Neural progenitor cell (in vitro differentiated cells): ENCODE results near the gene MYO9B.

Source experiments
- EZH2 ChIP-seq: fragments of 200-600 bp; sonication (generic); IDR thresholded peaks from 2 replicates; pipeline ENCODE4 v1.6.1; 2017; ENCODE audit warnings: antibody characterized with exemption, mild to moderate bottlenecking, moderate library complexity
- TF ChIP-seq, protein P1 (sequence below): fragments of 200-600 bp; sonication (generic); IDR thresholded peaks from 2 replicates; pipeline ENCODE4 v1.5.1; 2017; ENCODE audit warnings: antibody characterized with exemption, mild to moderate bottlenecking

DNA sequence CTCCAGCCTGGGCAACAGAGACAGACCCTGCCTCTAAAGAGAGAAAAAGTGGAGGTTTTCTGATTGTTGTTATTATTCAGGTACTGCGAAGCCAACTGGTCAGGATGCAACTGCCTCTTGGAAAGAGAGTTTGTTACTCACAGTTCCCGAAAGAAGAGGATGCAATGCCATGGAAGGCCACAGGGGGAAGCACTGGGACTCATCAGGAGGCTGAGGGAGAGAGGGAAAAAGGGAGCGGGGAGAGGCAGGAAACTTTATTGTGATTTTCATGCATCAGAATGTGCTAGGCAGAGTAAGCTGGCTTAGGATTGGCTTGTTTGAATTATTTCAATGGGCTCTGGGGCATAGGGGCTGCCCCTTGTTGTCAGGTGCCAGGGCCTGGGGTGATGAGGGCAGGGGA lies 27.6 kb downstream of the MYO9B start:
- TF ChIP-seq, protein P1, sequence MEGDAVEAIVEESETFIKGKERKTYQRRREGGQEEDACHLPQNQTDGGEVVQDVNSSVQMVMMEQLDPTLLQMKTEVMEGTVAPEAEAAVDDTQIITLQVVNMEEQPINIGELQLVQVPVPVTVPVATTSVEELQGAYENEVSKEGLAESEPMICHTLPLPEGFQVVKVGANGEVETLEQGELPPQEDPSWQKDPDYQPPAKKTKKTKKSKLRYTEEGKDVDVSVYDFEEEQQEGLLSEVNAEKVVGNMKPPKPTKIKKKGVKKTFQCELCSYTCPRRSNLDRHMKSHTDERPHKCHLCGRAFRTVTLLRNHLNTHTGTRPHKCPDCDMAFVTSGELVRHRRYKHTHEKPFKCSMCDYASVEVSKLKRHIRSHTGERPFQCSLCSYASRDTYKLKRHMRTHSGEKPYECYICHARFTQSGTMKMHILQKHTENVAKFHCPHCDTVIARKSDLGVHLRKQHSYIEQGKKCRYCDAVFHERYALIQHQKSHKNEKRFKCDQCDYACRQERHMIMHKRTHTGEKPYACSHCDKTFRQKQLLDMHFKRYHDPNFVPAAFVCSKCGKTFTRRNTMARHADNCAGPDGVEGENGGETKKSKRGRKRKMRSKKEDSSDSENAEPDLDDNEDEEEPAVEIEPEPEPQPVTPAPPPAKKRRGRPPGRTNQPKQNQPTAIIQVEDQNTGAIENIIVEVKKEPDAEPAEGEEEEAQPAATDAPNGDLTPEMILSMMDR = peak; percentile 42
- no peak for TF ChIP-seq EZH2
